Kidney (tissue), 14 donors: ENCODE measurements around the gene VPS8. TPM values are rescaled to one million over a fixed set of nuclear protein-coding genes. Genes with fewer than 3 reads are reported as not detected.

Source experiments
- DNase-seq, 5 donors: peaks; one replicate each; pipeline ENCODE4 v3.0.0-alpha.2; 2013 to 2020
- FAIRE-seq: peaks from 2 replicates; lab custom pipeline; 2012; peaks lifted over from hg19 to GRCh38; lab: Jason Lieb, UNC
- H3K27ac ChIP-seq, 2 donors: one replicate each; pipeline ENCODE4 v1.7.0; 2013; ENCODE audit warnings: low read depth in 2 of 2, low read length in 2 of 2, inconsistent platforms in 1 of 2
- H3K27me3 ChIP-seq: one replicate; pipeline ENCODE4 v1.7.1; 2013; ENCODE audit warnings: low read length, inconsistent platforms; ENCODE audit not compliant: control insufficient read depth, insufficient read depth
- H3K36me3 ChIP-seq, 3 donors: one replicate each; pipeline versions ENCODE4 v1.7.0 to v1.7.1; 2013; ENCODE audit warnings: low read length in 3 of 3, control low read depth in 1 of 3, inconsistent platforms in 1 of 3; ENCODE audit not compliant: insufficient read depth in 3 of 3, control insufficient read depth in 2 of 3
- H3K4me1 ChIP-seq, 3 donors: one replicate each; pipeline versions ENCODE4 v1.7.0 to v1.7.1; 2013; ENCODE audit warnings: low read length in 3 of 3, inconsistent platforms in 1 of 3, low read depth in 1 of 3; ENCODE audit not compliant: control insufficient read depth in 2 of 3, insufficient read depth in 2 of 3
- H3K4me3 ChIP-seq, 3 donors: one replicate each; pipeline versions ENCODE4 v1.7.0 to v1.8.1; 2013; ENCODE audit warnings: low read length in 3 of 3, control low read depth in 1 of 3, inconsistent platforms in 1 of 3
- H3K9ac ChIP-seq, 3 donors: one replicate each; pipeline versions ENCODE4 v1.7.0 to v1.7.1; 2013; ENCODE audit warnings: low read length in 3 of 3, control low read depth in 1 of 3, inconsistent platforms in 1 of 3
- H3K9me3 ChIP-seq, 3 donors: one replicate each; pipeline versions ENCODE4 v1.7.0 to v1.7.1; 2013; ENCODE audit warnings: low read length in 3 of 3, control low read depth in 1 of 3, inconsistent platforms in 1 of 3; ENCODE audit not compliant: control insufficient read depth in 2 of 3, insufficient read depth in 1 of 3
- CTCF ChIP-seq: IDR thresholded peaks from 3 replicates; pipeline ENCODE4 v1.5.1; 2012; ENCODE audit warnings: mild to moderate bottlenecking, moderate library complexity, borderline replicate concordance; ENCODE audit not compliant: insufficient read depth; ENCODE audit errors: extremely low read depth
- intact Hi-C: fragments of 100-400 bp; cut with DNase I; formaldehyde crosslinking; loops from one replicate; pipeline ENCODE4 v1.11.1; 2022
- polyA plus RNA-seq: library from polyadenylated mRNA; stranded (reverse); fragments of 350-450 nt; fragmentation: Illumina TruSeq; extraction: RNeasy Lipid Tissue Mini Kit (QIAGEN cat#74804); gene quantifications from one replicate; pipeline ENCODE4 v1.2.3, GENCODE V29; 2014; ENCODE audit warnings: low read depth, low replicate concordance; ENCODE audit not compliant: insufficient read depth
- total RNA-seq: library from RNA; stranded (reverse); fragmentation: NEBNext Ultra II Directional; extraction: Animal tissue kit (Norgen Biotek cat#: 25700); gene quantifications from one replicate; pipeline ENCODE4 v1.2.1, GENCODE V29; 2021
- donor health status: control.
- donor health status: control.
- donor health status: control.
- donor health status: control.
- donor health status: control.
- donor health status: DM: yes; HTN: yes; CAD: no.
- donor health status: Normal renal cell carcinoma (clear cell type).

Gene VPS8
- total and polyA plus RNA-seq, 2 donors from 2014 or later: 10.8 to 55.0 TPM

DNA sequence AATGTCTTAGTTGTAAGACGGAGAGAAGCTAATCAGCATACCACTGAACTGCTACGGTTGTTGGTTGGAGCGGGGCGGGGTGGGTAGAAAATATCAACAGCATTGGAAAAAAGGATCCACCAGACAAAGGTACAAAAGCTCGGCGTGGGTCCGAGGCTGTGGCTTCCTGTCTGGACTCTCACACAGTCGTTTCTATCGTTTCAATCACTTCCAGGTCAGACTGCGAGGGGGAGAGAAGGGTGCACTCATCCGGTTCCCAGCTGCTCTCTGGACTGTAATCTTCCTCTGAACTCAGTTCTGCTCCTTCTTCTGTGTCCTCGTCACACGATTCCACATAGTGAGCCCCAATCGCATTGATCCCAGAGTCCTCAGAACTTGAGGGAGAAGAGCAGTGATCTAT, 270.9 kb downstream of the VPS8 start:
- H3K27me3 ChIP-seq: no peaks in the 10 kb centered on the region
- FAIRE-seq (no peak), DNase-seq (no peak)
- intact Hi-C loops: no loop called here
- no peak overlapping the region for H3K9ac ChIP-seq
- no peaks in the 10 kb centered on the region for H3K9me3 ChIP-seq
- TF ChIP-seq CTCF: no peak
- H3K36me3 ChIP-seq: no peaks in the 10 kb centered on the region
- H3K27ac ChIP-seq: no peak overlapping the region
- no peak overlapping the region for H3K4me3 ChIP-seq
- H3K4me1 ChIP-seq: peaks cover 0 to 2% (median 0%) of the 10 kb centered on the region in 3 donors

DNA sequence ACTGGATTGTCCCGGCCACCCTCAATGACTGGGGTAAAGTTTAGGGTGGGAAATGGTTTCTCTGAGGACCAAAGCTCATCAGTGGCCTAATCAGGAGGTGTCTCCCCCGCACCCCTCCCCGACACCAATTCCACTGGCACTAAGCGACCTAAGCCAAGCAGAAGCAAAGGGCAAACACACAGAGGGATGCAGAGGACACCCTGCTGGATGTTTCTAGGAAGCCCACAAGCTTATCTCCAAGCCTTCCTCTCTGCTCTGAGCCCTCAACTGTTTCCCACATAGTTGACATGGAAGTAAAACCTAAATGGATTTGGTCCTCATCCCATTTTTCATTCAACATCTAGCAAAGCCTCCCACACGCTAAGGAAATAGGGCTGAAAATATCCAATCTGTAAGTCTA, 272.4 kb downstream of the VPS8 start:
- H3K4me1 ChIP-seq: peaks cover 0 to 2% (median 0%) of the 10 kb centered on the region in 3 donors
- no peak overlapping the region for H3K27ac ChIP-seq
- no peaks in the 10 kb centered on the region for H3K27me3 ChIP-seq
- FAIRE-seq: no peak
- intact Hi-C loops: no loop called here
- no peak overlapping the region for H3K9ac ChIP-seq
- H3K36me3 ChIP-seq: no peaks in the 10 kb centered on the region
- H3K9me3 ChIP-seq: no peaks in the 10 kb centered on the region
- no peak for TF ChIP-seq CTCF
- H3K4me3 ChIP-seq: no peak overlapping the region
- no peak for DNase-seq

- H3K27ac ChIP-seq: no peak overlapping the region
- no peak for FAIRE-seq
- no peak overlapping the region for H3K9ac ChIP-seq
- H3K4me3 ChIP-seq: no peak overlapping the region
- no peak for TF ChIP-seq CTCF
- no peaks in the 10 kb centered on the region for H3K36me3 ChIP-seq
- intact Hi-C loops: no loop called here
- no peak for DNase-seq
- H3K9me3 ChIP-seq: no peaks in the 10 kb centered on the region
- peaks cover 0 to 2% (median 0%) of the 10 kb centered on the region in 3 donors for H3K4me1 ChIP-seq
- no peaks in the 10 kb centered on the region for H3K27me3 ChIP-seq
These were observed 272.9 kb downstream of the VPS8 start for GRCh38 chr3:185084901-185085300.

GRCh38 chr3:185087419-185087818, 275.5 kb downstream of the VPS8 start:
- H3K4me3 ChIP-seq: no peak overlapping the region
- H3K4me1 ChIP-seq: no peaks in the 10 kb centered on the region
- no peaks in the 10 kb centered on the region for H3K36me3 ChIP-seq
- TF ChIP-seq CTCF: no peak
- H3K27me3 ChIP-seq: no peaks in the 10 kb centered on the region
- H3K9ac ChIP-seq: no peak overlapping the region
- intact Hi-C loops: no loop called here
- H3K27ac ChIP-seq: no peak overlapping the region
- FAIRE-seq (no peak), DNase-seq (peak in 1 of 5 donors; percentile 29)
- no peaks in the 10 kb centered on the region for H3K9me3 ChIP-seq
